HG03575 (cell line): Measurements from ENCODE around the gene ING5.
"Not testable (repeated sequence)": the region's sequence is repeated elsewhere in the genome, so short reads cannot be mapped to it uniquely, and the experiment has no call there.

Source experiments
- ATAC-seq: cut with Tn5 transposase; IDR thresholded peaks from one replicate; pipeline ENCODE4 v1.9.1; 2021; ENCODE audit not compliant: unreplicated experiment, insufficient number of reproducible peaks, low FRiP score; ENCODE audit errors: extremely low read depth

The ING5 gene

GRCh38 chr2:241701149-241701398 is 765 bp upstream of the ING5 start:
- ATAC-seq, result no peak

DNA sequence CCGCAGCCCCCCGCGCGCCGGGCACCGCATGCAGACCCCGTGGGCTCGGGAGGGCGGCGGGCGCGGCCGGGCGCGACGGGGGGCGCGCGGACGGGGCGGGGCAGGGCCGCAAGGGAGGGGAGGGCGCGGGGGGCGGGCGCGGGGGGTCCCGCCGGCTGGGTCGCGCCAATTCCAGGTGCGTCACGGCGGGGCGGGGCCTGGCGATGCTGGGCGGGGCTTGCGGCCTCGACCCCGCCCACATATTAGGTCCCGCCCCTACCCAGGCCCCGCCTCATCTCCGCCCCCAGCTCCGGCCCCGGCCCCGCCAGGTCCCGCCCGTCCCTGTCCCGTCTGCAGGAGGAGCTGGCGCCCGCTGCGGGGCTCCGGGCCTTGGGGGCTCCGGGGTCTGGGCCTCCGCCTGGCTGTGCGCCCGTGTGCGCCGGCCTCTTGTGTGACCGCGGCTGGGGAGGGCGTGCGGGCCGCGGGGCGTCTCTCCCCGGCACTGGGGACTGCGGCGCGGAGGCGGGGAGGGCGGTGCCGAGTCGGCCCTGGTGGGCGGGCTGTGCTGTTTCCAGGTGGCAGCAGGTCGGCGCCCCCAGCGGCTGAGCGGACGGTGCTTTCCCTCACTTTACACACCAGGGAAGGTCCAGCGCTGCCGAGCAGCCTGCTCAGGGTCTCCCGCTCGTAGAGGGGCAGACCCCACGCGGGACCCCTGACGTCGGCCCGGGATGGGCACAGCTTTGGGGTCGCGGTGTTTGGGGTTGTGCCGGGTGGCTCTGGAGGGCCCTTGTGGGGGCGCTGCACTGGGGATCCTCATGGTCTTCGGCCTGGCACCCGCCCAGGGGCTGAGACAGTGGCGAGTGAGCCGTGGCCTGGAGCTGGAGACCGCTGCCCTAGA is 554 bp downstream of the ING5 start:
- ATAC-seq, result peak; percentile 32

GRCh38 chr2:241703032-241703604 is 1.3 kb downstream of the ING5 start:
- no peak for ATAC-seq

- ATAC-seq, result no peak
Observed at GRCh38 chr2:241706537-241706936, 4.7 kb downstream of the ING5 start.

- ATAC-seq, result no peak
Observed at GRCh38 chr2:241708879-241709278, 7.0 kb downstream of the ING5 start.

DNA sequence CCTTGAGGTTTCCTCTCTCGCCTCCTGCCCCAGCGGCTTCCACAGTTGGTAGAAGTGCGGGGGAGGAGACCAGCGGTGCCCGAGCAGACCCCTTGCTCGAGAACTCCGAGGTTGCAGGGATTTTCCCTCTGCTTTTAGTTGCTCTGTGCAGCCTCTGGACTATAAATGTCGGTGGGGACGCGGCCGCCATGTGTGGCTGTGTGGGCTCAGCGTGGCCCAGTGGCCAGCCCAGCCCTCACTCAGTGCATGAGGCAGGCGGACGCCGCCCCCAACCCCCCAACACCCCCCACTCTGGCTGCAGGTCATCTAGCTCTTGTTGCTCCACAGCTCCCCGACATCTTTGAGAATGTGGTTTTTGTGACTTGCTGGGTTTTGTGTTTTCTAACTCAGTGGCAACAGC is 17.3 kb downstream of the ING5 start:
- ATAC-seq, result no peak

DNA sequence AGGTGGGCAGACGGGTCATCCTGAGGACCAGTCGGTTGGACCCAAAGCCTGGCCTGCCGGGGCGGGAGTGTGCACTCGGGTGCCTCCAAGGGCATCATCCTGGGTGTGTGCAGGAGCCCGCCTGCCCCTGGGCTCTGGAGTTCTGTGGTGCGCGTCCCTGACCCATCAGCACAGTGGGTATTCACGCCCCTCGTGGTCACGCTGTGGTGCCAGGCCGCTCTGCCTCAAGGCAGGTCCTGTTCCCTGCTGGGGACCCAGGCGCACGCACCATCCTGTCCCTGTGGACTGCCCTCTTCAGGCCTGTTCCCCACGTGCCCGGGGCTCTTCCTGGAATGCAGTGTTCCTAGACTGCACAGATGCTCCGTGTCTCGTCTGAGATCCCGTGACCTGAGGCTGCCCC is 18.3 kb downstream of the ING5 start:
- ATAC-seq, result no peak

DNA sequence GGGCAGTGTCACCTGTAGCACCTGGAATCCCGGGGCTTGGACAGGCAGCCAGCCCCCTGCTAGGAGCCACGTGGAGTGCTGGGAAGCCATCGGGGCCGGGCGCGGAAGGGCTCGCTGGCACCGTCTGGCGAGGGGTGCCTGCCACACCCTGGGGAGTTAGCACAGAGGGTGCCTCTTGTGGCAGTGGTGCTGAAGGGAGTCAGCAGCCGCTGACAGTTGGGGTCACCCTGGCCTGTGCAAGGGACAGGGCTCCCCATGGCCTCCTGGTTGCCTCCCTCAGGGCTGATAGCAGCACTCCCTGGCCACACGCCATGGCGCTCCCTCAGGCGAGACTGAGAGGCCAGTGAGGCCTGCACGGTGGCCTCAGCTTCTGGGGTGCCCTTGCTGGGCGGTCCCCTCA is 18.7 kb downstream of the ING5 start:
- no peak for ATAC-seq

DNA sequence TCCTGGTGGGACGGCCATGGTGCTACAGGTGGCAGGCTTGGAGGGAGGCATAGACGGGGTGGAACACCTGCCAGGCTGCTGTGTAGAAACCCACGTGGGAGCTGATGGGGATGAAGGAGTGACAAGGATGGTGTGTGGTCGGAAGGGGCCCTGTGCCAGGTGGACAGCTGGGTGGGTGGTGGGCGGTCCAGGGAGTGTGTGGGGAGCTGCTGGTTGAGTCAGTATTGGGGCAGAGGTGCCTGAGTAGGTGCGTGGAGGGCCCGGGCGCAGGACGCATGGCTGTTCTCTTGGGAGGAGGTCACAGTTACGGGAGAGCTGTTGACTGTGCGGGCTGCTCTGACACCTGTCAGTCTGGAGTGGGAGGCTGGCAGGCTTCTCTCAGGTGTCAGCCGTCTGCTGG is 20.0 kb downstream of the ING5 start:
- no peak for ATAC-seq

DNA sequence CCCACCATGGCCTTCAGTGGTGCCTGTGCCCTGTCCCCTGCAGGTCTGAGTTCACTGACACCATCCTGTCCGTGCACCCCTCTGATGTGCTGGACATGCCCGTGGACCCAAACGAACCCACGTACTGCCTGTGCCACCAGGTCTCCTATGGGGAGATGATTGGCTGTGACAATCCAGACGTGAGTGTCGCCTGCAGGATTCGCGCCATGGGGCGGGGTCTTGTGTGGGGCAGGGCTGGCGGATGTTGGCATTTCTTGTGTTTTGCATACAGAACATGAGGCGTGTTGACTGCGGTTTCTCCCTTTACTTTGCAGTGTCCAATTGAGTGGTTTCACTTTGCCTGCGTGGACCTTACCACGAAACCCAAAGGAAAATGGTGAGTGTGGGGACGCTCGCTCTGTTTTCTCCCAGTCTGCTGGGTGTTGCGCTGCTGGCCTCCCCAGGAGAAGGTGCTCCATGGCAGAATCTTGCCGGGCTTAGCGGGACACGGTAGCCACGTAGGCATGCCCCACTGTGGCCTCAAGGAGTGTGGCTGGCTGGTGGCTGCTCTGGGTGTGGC is 21.1 kb downstream of the ING5 start:
- ATAC-seq, result no peak

GRCh38 chr2:241724259-241724974 is 22.6 kb downstream of the ING5 start:
- no peak for ATAC-seq

- no peak for ATAC-seq
Observed at GRCh38 chr2:241724975-241725870, 23.4 kb downstream of the ING5 start.

- no peak for ATAC-seq
Observed at GRCh38 chr2:241726459-241726858, 24.6 kb downstream of the ING5 start.

DNA sequence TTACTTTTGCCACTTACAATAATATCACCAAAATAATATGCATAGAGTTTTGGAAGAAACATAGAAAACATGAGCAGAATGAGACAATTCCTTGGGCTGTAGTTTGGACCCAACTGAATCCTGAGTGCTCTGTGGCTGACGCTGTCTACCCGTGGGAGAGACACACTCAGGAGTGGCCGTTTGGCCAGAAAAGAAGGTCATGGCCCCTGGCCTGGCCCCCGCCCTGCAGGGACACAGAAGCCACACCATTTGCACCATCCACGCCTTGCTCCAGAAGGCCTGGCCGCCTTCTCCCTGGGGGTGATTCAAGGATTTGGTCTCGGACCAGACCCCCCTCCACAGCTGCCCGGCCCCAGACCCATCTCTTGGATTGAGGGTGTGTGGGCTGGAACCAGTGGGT is 26.2 kb downstream of the ING5 start:
- ATAC-seq, result no peak

GRCh38 chr2:241728627-241729026 is 26.8 kb downstream of the ING5 start:
- no peak for ATAC-seq

DNA sequence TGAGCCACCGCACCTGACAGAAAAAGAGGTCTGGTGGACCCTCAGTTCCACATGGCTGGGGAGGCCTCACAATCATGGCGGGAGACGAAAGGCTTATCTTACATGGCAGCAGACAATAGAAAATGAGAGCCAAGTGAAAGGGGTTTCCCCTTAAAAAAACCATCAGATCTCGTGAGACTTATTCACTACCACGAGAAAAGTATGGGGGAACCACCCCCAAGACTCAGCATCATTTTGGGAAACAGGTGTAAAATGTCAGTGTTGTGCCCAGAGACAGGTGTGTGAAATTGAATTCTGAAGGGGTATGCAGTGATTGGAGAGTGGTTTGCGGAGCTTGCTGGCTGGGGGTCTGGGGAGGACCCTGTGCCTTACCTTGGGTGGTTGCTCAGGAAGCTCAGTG is 28.0 kb downstream of the ING5 start:
- ATAC-seq, result no peak

DNA sequence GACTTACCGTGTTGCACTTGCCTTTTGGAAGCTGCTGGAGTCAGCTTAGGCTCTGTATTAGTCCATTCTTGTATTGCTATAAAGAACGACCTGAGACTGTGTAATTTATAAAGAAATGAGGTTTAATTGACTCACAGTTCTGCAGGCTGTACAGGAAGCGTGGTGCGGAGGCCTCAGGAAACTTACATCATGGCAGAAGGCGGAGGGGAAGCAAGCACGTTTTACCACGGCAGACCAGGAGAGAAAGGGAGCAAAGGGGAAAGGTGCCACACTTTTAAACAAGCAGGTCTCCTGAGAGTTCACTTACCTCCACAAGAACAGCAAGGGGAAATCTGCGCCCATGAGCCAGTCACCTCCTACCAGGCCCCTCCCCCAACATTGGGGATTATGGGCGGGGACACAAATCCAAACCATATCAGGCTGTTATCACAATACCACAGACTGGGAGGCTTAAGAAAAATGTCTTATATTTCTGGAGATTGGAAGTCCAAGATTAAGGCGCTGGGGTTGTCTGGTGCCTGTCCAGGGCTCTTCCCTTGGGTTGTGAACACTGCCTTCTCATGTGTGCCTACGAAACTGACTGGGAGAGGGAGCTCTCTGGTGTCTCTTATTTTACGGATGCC is 28.9 kb downstream of the ING5 start:
- ATAC-seq, result no peak

DNA sequence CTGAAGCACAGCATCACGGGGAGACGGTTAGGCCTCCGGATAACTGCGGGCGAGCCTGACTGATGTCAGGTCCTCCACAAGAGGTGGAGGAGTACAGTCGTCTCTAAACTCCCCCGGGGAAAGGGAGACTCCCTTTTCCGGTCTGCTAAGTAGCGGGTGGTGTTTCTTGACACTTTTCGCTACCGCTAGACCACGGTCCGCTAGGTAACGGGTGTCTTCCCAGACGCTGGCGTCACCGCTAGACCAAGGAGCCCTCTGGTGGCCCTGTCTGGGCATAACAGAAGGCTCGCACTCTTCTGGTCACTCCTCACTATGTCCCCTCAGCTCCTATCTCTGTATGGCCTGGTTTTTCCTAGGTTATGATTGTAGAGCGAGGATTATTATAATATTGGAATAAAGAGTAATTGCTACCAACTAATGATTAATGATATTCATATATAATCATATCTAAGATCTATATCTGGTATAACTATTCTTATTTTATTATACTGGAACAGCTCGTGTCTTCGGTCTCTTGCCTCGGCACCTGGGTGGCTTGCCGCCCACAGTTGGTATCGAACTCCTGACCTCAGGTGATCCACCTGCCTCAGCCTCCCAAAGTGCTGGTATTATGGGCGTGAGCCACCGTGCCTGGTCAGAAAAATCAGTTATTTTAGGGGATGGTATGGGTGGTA is 30.8 kb downstream of the ING5 start:
- not testable (repeated sequence) for ATAC-seq
